ENCODE data around the gene CERT1. TPM values are rescaled to one million over a fixed set of nuclear protein-coding genes. Genes with fewer than 3 reads are reported as not detected.

Gene CERT1
- polyA plus RNA-seq, 3 donors, result 16.6 to 50.5 (median 45.9) TPM

GRCh38 chr5:75523275-75523674 lies 11.8 kb upstream of the CERT1 start:
- Mint-ChIP-seq H3K9me3 (peaks cover 14 to 27% (median 18%) of the 10 kb centered on the region in 7 donors), H3K4me1 (peaks cover 52% of the 10 kb centered on the region), H3K27me3 (ENCODE audit: low read depth in 3 of 3) (no peaks in the 10 kb centered on the region), H3K4me3 (peak overlapping the region in 1 of 2 donors; percentile 9), H3K27ac (peak overlapping the region; percentile 75 to 95 (median 92)), H3K36me3 (peaks cover 20 to 33% of the 10 kb centered on the region in 2 donors)
- TF ChIP-seq, protein P1, sequence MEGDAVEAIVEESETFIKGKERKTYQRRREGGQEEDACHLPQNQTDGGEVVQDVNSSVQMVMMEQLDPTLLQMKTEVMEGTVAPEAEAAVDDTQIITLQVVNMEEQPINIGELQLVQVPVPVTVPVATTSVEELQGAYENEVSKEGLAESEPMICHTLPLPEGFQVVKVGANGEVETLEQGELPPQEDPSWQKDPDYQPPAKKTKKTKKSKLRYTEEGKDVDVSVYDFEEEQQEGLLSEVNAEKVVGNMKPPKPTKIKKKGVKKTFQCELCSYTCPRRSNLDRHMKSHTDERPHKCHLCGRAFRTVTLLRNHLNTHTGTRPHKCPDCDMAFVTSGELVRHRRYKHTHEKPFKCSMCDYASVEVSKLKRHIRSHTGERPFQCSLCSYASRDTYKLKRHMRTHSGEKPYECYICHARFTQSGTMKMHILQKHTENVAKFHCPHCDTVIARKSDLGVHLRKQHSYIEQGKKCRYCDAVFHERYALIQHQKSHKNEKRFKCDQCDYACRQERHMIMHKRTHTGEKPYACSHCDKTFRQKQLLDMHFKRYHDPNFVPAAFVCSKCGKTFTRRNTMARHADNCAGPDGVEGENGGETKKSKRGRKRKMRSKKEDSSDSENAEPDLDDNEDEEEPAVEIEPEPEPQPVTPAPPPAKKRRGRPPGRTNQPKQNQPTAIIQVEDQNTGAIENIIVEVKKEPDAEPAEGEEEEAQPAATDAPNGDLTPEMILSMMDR (IDR thresholded peaks at IDR 0.05), result no peak
- no peak overlapping the region for H3K4me3 ChIP-seq (replicated peaks in 1 of 3; ENCODE audit: low read depth in 2 of 3, low read length in 3 of 3)
- H3K4me2 ChIP-seq (replicated peaks; ENCODE audit: extremely low read depth, low read length, poor library complexity, severe bottlenecking), result no peak overlapping the region
- no peak for DNase-seq
- H3K27ac ChIP-seq (ENCODE audit: low read depth in 1 of 2, low read length in 2 of 2), result peak overlapping the region; percentile 68 to 74
- H4K20me1 ChIP-seq (ENCODE audit: insufficient read depth, low read length), result peaks cover 19% of the 10 kb centered on the region
- H3K4me1 ChIP-seq (ENCODE audit: control insufficient read depth in 1 of 2, insufficient read depth in 2 of 2, low read length in 2 of 2), result peaks cover 37 to 57% of the 10 kb centered on the region in 2 donors
- WGBS (ENCODE audit: insufficient coverage), result no CpG with 5 or more reads among the region's 1 CpG
- H3K9ac ChIP-seq (ENCODE audit: insufficient read depth, low read length, poor library complexity, severe bottlenecking), result no peak overlapping the region
- peaks cover 92% of the 10 kb centered on the region for H3K79me2 ChIP-seq (ENCODE audit: insufficient read depth, low read length)
- peaks cover 5 to 21% of the 10 kb centered on the region in 2 donors for H3K36me3 ChIP-seq (replicated peaks in 1 of 2; ENCODE audit: control insufficient read depth in 1 of 2, insufficient read depth in 2 of 2, low read length in 2 of 2)
- H3K27me3 ChIP-seq (ENCODE audit: control insufficient read depth in 2 of 2, insufficient read depth in 2 of 2, low read length in 2 of 2), result no peaks in the 10 kb centered on the region
- peaks cover 5 to 15% of the 10 kb centered on the region in 2 donors for H3K9me3 ChIP-seq (replicated peaks in 1 of 2; ENCODE audit: control insufficient read depth in 1 of 2, insufficient read depth in 1 of 2, low read length in 2 of 2)
- no peak overlapping the region for H2AFZ ChIP-seq (ENCODE audit: insufficient read depth, low read depth, low read length, poor library complexity, severe bottlenecking)
- intact Hi-C loops (cut with micrococcal nuclease), result no loop called here

- H3K4me2 ChIP-seq (replicated peaks; ENCODE audit: extremely low read depth, low read length, poor library complexity, severe bottlenecking), result no peak overlapping the region
- no peak overlapping the region for H3K27ac ChIP-seq (ENCODE audit: low read depth in 1 of 2, low read length in 2 of 2)
- intact Hi-C loops (cut with micrococcal nuclease), result no loop called here
Measured at GRCh38 chr5:75522542-75522941, 11.1 kb upstream of the CERT1 start.

More at GRCh38 chr5:75522542-75522941, 11.1 kb upstream of the CERT1 start:
- peaks cover 5 to 15% of the 10 kb centered on the region in 2 donors for H3K9me3 ChIP-seq (replicated peaks in 1 of 2; ENCODE audit: control insufficient read depth in 1 of 2, insufficient read depth in 1 of 2, low read length in 2 of 2)
- no peak overlapping the region for H3K27ac Mint-ChIP-seq
- H3K4me3 ChIP-seq (replicated peaks in 1 of 3; ENCODE audit: low read depth in 2 of 3, low read length in 3 of 3), result no peak overlapping the region
- H3K4me3 Mint-ChIP-seq, result no peak overlapping the region
- peaks cover 21% of the 10 kb centered on the region for H4K20me1 ChIP-seq (ENCODE audit: insufficient read depth, low read length)
- TF ChIP-seq, protein P1 (IDR thresholded peaks at IDR 0.05), result no peak
- H3K79me2 ChIP-seq (ENCODE audit: insufficient read depth, low read length), result peaks cover 92% of the 10 kb centered on the region
- H3K27me3 ChIP-seq (ENCODE audit: control insufficient read depth in 2 of 2, insufficient read depth in 2 of 2, low read length in 2 of 2), result no peaks in the 10 kb centered on the region
- H3K9me3 Mint-ChIP-seq, result peaks cover 14 to 27% (median 18%) of the 10 kb centered on the region in 7 donors
- no peak overlapping the region for H3K9ac ChIP-seq (ENCODE audit: insufficient read depth, low read length, poor library complexity, severe bottlenecking)
- peaks cover 5 to 21% of the 10 kb centered on the region in 2 donors for H3K36me3 ChIP-seq (replicated peaks in 1 of 2; ENCODE audit: control insufficient read depth in 1 of 2, insufficient read depth in 2 of 2, low read length in 2 of 2)
- WGBS (ENCODE audit: insufficient coverage), result no CpG with 5 or more reads among the region's 1 CpG
- no peak for DNase-seq
- peaks cover 37 to 55% of the 10 kb centered on the region in 2 donors for H3K4me1 ChIP-seq (ENCODE audit: control insufficient read depth in 1 of 2, insufficient read depth in 2 of 2, low read length in 2 of 2)
- no peaks in the 10 kb centered on the region for H3K27me3 Mint-ChIP-seq (ENCODE audit: low read depth in 3 of 3)
- peaks cover 22 to 37% of the 10 kb centered on the region in 2 donors for H3K36me3 Mint-ChIP-seq
- no peak overlapping the region for H2AFZ ChIP-seq (ENCODE audit: insufficient read depth, low read depth, low read length, poor library complexity, severe bottlenecking)
- H3K4me1 Mint-ChIP-seq, result peaks cover 60% of the 10 kb centered on the region
